Lower leg skin (tissue), 4 donors: ENCODE data around the gene ZNF789. TPM values are rescaled to one million over a fixed set of nuclear protein-coding genes. Genes with fewer than 3 reads are reported as not detected.

ENCODE experiments used
- DNase-seq, 2 donors: peaks; one replicate each; pipeline ENCODE4 v3.0.0-alpha.2; 2019; ENCODE audit warnings: low spot score in 2 of 2
- H3K4me3 ChIP-seq: fragments of 200-600 bp; sonication (generic); 2 replicates; pipeline ENCODE4 v1.5.1; 2017; ENCODE audit warnings: mild to moderate bottlenecking, low read depth; ENCODE audit not compliant: poor library complexity, severe bottlenecking
- POLR2A ChIP-seq, 2 donors: fragments of 450-650 bp; IDR thresholded peaks; one replicate each; pipeline ENCODE4 v1.6.1; 2016 to 2017; ENCODE audit warnings: antibody characterized with exemption in 2 of 2, mild to moderate bottlenecking in 1 of 2, moderate library complexity in 1 of 2
- WGBS, 2 donors: methylation state at CpG; one replicate each; pipeline ENCODE4 v1.1.5; 2018; 5-methylcytosine and 5-hydroxymethylcytosine counted together
- intact Hi-C: fragments of 100-400 bp; cut with DNase I; formaldehyde crosslinking; loops from one replicate; pipeline ENCODE4 v1.15.0; 2023; ENCODE audit warnings: low total_unique reads
- total RNA-seq, 4 donors: library from RNA; depleted of rRNA; stranded (reverse); fragments of >200 nt; gene quantifications; one replicate each; pipeline ENCODE4 v1.1.0, GENCODE V29; 2016
- TF ChIP-seq, protein P1 (sequence below), 3 donors: fragments of 450-650 bp; IDR thresholded peaks; one replicate each; pipeline ENCODE4 v1.5.1; 2016; ENCODE audit warnings: antibody characterized with exemption in 3 of 3, mild to moderate bottlenecking in 3 of 3, moderate library complexity in 2 of 3

Gene ZNF789
- total RNA-seq, 4 donors from 2014 or later, result 1.9 to 5.3 (median 3.3) TPM

DNA sequence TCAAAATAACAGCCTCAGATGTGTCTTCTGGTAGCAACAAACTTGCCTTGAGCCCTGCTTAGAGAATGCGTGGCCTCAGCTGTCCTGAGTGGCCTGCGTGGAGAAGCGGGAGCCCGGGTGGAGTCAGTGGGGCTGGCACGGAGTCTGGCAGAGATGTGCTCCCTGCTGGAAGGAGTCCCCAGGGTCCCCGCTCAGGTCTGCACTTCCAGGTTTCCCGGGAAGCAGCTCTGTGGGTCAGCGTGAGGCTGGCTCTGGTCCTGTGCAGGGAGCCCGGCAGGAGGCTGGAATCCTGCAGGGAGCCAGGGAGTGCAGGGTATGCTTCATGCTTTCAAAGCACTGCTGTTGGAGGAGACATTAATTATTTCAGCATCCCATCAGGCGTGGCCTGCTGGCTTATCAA, 23.8 kb upstream of the ZNF789 start:
- DNase-seq, result no peak
- H3K4me3 ChIP-seq, result no peak overlapping the region
- WGBS, 2 donors, result 89 to 92% methylated on average over 10 of the region's 10 CpGs
- TF ChIP-seq, protein P1, sequence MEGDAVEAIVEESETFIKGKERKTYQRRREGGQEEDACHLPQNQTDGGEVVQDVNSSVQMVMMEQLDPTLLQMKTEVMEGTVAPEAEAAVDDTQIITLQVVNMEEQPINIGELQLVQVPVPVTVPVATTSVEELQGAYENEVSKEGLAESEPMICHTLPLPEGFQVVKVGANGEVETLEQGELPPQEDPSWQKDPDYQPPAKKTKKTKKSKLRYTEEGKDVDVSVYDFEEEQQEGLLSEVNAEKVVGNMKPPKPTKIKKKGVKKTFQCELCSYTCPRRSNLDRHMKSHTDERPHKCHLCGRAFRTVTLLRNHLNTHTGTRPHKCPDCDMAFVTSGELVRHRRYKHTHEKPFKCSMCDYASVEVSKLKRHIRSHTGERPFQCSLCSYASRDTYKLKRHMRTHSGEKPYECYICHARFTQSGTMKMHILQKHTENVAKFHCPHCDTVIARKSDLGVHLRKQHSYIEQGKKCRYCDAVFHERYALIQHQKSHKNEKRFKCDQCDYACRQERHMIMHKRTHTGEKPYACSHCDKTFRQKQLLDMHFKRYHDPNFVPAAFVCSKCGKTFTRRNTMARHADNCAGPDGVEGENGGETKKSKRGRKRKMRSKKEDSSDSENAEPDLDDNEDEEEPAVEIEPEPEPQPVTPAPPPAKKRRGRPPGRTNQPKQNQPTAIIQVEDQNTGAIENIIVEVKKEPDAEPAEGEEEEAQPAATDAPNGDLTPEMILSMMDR (IDR thresholded peaks at IDR 0.05), result no peak
- TF ChIP-seq POLR2A (IDR thresholded peaks at IDR 0.05), result no peak
- intact Hi-C loops, result no loop called here

DNA sequence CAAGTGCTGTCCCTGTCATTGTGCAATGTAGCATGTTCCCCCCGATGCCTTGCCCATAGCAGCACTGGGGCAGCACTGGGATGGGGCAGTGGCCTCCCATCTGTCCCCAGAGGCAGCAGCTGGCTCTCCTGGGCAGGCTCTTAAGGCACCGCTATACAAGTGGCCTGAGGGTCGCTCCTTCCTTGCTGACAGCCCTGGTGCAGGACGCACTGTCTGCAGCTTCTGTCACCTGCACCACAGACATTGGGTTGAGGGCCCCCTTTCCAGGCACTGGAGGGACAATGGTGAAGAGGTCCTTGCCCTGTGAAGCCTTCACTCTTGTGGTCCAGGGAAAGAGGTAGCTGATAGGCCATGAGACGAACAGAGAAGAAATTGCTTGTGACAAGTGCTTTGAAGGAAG, 23.4 kb upstream of the ZNF789 start:
- no peak for DNase-seq
- TF ChIP-seq, protein P1 (IDR thresholded peaks at IDR 0.05), result no peak
- no peak for TF ChIP-seq POLR2A (IDR thresholded peaks at IDR 0.05)
- no peak overlapping the region for H3K4me3 ChIP-seq
- WGBS, 2 donors, result 92% methylated on average over 3 to 5 of the region's 5 CpGs
- intact Hi-C loops, result no loop called here

DNA sequence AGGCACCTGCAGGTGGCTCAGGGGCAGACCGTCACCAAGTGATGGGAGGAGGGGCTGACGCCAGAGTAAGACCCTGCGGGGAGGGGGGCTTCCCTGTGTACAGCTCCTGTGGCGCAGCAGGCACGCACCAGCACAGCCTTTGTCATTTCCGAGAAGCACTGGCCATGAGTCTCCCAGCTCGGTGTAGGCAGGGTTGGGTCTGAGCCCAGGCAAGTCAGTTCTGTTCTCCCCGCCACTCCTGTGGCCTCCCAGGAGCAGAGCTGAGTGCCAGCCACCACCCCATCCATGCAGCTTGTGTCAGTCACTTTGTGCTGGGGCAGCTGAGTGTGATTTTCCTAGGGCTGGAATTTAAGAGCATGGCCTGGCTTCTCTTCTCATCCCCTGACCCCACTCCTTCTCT, 20.8 kb upstream of the ZNF789 start:
- DNase-seq, result no peak
- no peak overlapping the region for H3K4me3 ChIP-seq
- intact Hi-C loops, result no loop called here
- 59 to 62% methylated on average over 8 of the region's 8 CpGs for WGBS, 2 donors
- no peak for TF ChIP-seq POLR2A (IDR thresholded peaks at IDR 0.05)
- TF ChIP-seq, protein P1 (IDR thresholded peaks at IDR 0.05), result no peak

DNA sequence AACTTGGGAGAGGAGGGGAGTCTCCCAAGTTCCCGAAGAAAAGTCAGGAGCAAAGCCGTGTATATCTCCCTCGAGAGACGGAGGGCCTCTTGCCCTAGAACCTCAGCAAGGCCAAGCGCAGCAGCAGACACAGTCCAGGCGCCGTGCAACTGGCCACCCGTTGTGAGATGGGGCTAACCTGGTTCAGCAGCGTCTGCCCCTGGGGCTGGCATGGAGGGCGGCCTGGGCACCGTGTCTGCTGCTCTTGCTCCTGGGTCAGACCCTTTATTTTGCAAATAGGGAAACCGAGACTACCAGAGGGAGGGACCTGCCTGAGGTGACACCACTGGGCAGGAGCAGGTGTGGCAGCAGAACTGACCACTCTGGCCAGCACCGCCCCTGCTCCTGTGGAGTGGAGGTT, 20.1 kb upstream of the ZNF789 start:
- H3K4me3 ChIP-seq, result no peak overlapping the region
- TF ChIP-seq, protein P1 (IDR thresholded peaks at IDR 0.05), result no peak
- no peak for TF ChIP-seq POLR2A (IDR thresholded peaks at IDR 0.05)
- DNase-seq, result no peak
- WGBS, 2 donors, result 84 to 90% methylated on average over 11 to 13 of the region's 13 CpGs
- intact Hi-C loops, result no loop called here

DNA sequence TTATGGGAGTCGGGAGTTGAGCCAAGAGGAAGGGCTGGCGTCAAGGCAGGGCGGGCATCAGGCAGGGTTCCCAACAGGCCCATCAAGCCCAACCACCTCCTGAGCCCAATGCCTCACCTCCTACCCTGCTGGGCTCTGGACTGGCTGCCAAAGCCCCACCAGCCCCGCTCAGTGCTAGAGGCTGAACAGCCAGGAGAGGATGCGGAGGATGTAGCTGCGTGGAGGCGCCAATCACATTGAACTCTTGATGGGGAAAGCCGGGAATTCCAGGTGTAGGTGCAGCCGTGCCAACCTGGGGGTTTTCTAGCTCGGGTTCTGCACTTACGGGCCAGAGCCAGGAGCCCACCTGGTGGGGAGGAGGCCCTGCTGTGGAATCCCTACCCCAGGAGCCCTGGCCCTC, 19.6 kb upstream of the ZNF789 start:
- TF ChIP-seq, protein P1 (IDR thresholded peaks at IDR 0.05), result no peak
- TF ChIP-seq POLR2A (IDR thresholded peaks at IDR 0.05), result no peak
- intact Hi-C loops, result no loop called here

DNA sequence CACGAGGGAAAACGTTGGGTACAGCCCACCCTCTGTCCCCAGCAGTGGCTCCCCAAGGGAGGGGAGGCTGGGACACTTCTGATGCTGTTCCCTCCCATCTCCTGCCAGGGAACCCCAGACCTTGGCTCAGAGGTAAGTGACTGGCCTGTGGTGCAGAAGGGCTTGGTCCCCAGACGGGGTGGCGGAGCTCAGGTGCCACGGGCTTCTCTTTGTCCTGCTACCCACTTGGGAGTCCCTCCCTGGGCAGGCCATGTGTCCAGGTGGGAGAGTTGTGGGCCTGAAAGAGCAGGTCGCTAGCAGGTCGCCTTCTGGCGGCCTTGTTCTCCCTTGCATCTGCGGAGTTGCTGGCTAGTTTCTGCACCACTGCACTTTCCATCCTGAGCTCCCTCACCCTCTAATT, 16.8 kb upstream of the ZNF789 start:
- no peak for DNase-seq
- TF ChIP-seq POLR2A (IDR thresholded peaks at IDR 0.05), result no peak
- TF ChIP-seq, protein P1 (IDR thresholded peaks at IDR 0.05), result no peak
- WGBS, 2 donors, result 76 to 84% methylated on average over 9 of the region's 9 CpGs
- H3K4me3 ChIP-seq, result no peak overlapping the region
- intact Hi-C loops, result no loop called here

More for the DNA sequence above, 19.6 kb upstream of the ZNF789 start:
- 64 to 72% methylated on average over 11 of the region's 11 CpGs for WGBS, 2 donors
- H3K4me3 ChIP-seq, result no peak overlapping the region
- no peak for DNase-seq
